MCF 10A (cell line): ENCODE data around the gene EPHB6. TPM values are rescaled to one million over a fixed set of nuclear protein-coding genes. Genes with fewer than 3 reads are reported as not detected.

ENCODE experiments used
- BruUV-seq: library from RNA; stranded (reverse); fragments of 400-500 nt; replicated peaks from 2 replicates; lab custom pipeline; 2021; lab: Mats Ljungman, UMichigan
- CTCF ChIA-PET: fragments of 300-600 bp; sonication (Branson Sonifier 250); formaldehyde crosslinking; extraction: SDS; loops from one replicate; lab custom pipeline; 2021; ENCODE audit warnings: antibody characterized with exemption, inconsistent platforms; lab: Yijun Ruan, JAX
- POLR2A ChIA-PET: fragments of 300-600, 350-650 bp; sonication (Branson Sonifier 250); formaldehyde crosslinking; extraction: SDS; loops from one replicate; lab custom pipeline; 2020; ENCODE audit warnings: antibody characterized with exemption, inconsistent platforms; lab: Yijun Ruan, JAX
- DNase-seq: peaks from one replicate; pipeline ENCODE4 v3.0.0-alpha.2; 2018; ENCODE audit not compliant: unreplicated experiment
- H3K27ac Mint-ChIP-seq: one replicate; pipeline ENCODE4 v1.8.0; 2022; ENCODE audit warnings: mild to moderate bottlenecking, low read depth, mixed read lengths; ENCODE audit not compliant: unreplicated experiment
- H3K27me3 Mint-ChIP-seq: one replicate; pipeline ENCODE4 v1.8.0; 2022; ENCODE audit warnings: mixed read lengths; ENCODE audit not compliant: insufficient read depth, unreplicated experiment
- H3K36me3 Mint-ChIP-seq: one replicate; pipeline ENCODE4 v1.8.0; 2022; ENCODE audit warnings: mild to moderate bottlenecking, moderate library complexity, mixed read lengths; ENCODE audit not compliant: insufficient read depth, unreplicated experiment
- H3K4me1 Mint-ChIP-seq: one replicate; pipeline ENCODE4 v1.8.0; 2022; ENCODE audit warnings: mixed read lengths; ENCODE audit not compliant: insufficient read depth, unreplicated experiment
- H3K4me3 Mint-ChIP-seq: one replicate; pipeline ENCODE4 v1.8.0; 2022; ENCODE audit warnings: mild to moderate bottlenecking, moderate library complexity, mixed read lengths; ENCODE audit not compliant: unreplicated experiment
- H3K9me3 Mint-ChIP-seq: one replicate; pipeline ENCODE4 v1.8.0; 2022; ENCODE audit warnings: mixed read lengths; ENCODE audit not compliant: unreplicated experiment
- intact Hi-C: fragments of 100-400 bp; cut with micrococcal nuclease; formaldehyde crosslinking; loops from 2 replicates; pipeline ENCODE4 v1.14.1; 2022
- total RNA-seq: library from RNA; stranded (reverse); gene quantifications from 2 replicates; pipeline ENCODE4 v1.2.3, GENCODE V29; 2022
- TF ChIP-seq, protein P1 (sequence below): fragments of 200-600 bp; IDR thresholded peaks from one replicate; pipeline ENCODE4 v1.8.0; 2022; ENCODE audit warnings: antibody characterized with exemption, mild to moderate bottlenecking; ENCODE audit not compliant: unreplicated experiment

EPHB6 gene
- total RNA-seq, 1 experiment from 2014 or later = 1.4 TPM

- no peak overlapping the region for H3K27ac Mint-ChIP-seq
- intact Hi-C loops = no loop called here
- ChIA-PET CTCF (interaction anchor here (0.9 to 4.0 kb wide), 6 partner anchors 9 to 383 kb away, joined by 5 to 66 read pairs (median 8); no protein-coding TSS in a partner anchor), POLR2A (interaction anchor here (1.2 kb wide), 1 partner anchor 9 kb away, joined by 7 read pairs; no protein-coding TSS in a partner anchor)
- peak; percentile 68 for DNase-seq
- TF ChIP-seq, protein P1, sequence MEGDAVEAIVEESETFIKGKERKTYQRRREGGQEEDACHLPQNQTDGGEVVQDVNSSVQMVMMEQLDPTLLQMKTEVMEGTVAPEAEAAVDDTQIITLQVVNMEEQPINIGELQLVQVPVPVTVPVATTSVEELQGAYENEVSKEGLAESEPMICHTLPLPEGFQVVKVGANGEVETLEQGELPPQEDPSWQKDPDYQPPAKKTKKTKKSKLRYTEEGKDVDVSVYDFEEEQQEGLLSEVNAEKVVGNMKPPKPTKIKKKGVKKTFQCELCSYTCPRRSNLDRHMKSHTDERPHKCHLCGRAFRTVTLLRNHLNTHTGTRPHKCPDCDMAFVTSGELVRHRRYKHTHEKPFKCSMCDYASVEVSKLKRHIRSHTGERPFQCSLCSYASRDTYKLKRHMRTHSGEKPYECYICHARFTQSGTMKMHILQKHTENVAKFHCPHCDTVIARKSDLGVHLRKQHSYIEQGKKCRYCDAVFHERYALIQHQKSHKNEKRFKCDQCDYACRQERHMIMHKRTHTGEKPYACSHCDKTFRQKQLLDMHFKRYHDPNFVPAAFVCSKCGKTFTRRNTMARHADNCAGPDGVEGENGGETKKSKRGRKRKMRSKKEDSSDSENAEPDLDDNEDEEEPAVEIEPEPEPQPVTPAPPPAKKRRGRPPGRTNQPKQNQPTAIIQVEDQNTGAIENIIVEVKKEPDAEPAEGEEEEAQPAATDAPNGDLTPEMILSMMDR = no peak
- H3K27me3 Mint-ChIP-seq = peaks cover 33% of the 10 kb centered on the region
- H3K36me3 Mint-ChIP-seq = no peaks in the 10 kb centered on the region
- no peak overlapping the region for H3K4me3 Mint-ChIP-seq
- peaks cover 35% of the 10 kb centered on the region for H3K4me1 Mint-ChIP-seq
- no peaks in the 10 kb centered on the region for H3K9me3 Mint-ChIP-seq
- BruUV-seq = no TSS peak
Measured at GRCh38 chr7:142856565-142857245, 1.8 kb downstream of the EPHB6 start.

DNA sequence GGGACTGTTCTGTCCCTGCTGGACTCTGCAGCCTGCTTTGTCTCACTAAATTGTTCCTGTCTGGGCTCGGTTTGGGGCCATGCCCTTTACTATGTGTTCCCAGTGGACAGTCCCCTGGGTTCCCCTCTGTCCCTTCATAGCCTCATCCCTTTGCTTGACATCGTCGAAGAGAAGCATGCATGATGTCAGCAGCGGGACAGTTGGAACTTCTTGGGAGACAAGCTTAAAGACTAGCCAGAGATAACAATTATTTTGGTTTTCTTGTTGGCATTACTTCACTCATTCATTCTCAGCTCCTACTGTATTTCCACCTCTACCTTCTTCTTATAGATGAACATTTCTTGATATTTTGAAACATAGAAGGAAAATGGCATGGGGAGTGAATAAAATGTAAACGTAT, 2.7 kb downstream of the EPHB6 start:
- Mint-ChIP-seq H3K27ac (no peak overlapping the region), H3K9me3 (no peaks in the 10 kb centered on the region), H3K4me3 (no peak overlapping the region), H3K36me3 (no peaks in the 10 kb centered on the region), H3K27me3 (peaks cover 33% of the 10 kb centered on the region), H3K4me1 (peaks cover 35% of the 10 kb centered on the region)
- no TSS peak for BruUV-seq
- CTCF ChIA-PET = interaction anchor here (0.6 to 3.1 kb wide), 7 partner anchors 9 to 358 kb away, joined by 3 to 20 read pairs (median 5); no protein-coding TSS in a partner anchor
- DNase-seq = no peak
- POLR2A ChIA-PET = interaction anchor here (0.6 kb wide), 1 partner anchor 18 kb away, joined by 3 read pairs; no protein-coding TSS in a partner anchor
- intact Hi-C loops = loop anchor here (2.0 kb wide), 1 partner anchor 321 kb away; no protein-coding TSS in a partner anchor
- TF ChIP-seq, protein P1 = no peak

DNA sequence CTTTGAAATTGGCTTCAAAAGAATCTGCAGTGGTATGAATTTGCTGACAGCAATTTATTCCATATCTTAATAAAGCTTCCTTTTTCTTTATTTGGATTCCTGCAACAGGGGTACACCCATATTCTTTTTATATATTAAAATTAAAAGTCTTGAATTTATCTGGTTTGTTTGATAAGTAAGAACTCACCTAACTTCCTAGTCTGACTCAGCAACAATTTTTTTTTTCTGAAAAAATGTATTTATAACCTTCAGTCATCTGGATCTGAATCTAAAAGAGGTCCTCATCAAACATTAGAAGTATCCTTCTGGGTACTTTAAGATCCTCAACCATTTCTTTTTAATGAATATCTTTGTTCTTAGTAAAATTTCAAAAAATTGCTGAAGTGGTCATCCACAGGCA, 4.5 kb downstream of the EPHB6 start:
- peaks cover 27% of the 10 kb centered on the region for H3K4me1 Mint-ChIP-seq
- no peaks in the 10 kb centered on the region for H3K9me3 Mint-ChIP-seq
- TF ChIP-seq, protein P1 = no peak
- POLR2A ChIA-PET = interaction anchor here (0.7 to 0.8 kb wide), 2 partner anchors 13 to 18 kb away, joined by 3 read pairs; no protein-coding TSS in a partner anchor
- no peak overlapping the region for H3K27ac Mint-ChIP-seq
- no peak overlapping the region for H3K4me3 Mint-ChIP-seq
- no TSS peak for BruUV-seq
- DNase-seq = no peak
- CTCF ChIA-PET = interaction anchor here (0.7 to 3.8 kb wide), 10 partner anchors 13 to 537 kb away, joined by 3 to 20 read pairs (median 3); no protein-coding TSS in a partner anchor
- peaks cover 44% of the 10 kb centered on the region for H3K27me3 Mint-ChIP-seq
- no peaks in the 10 kb centered on the region for H3K36me3 Mint-ChIP-seq
- intact Hi-C loops = loop anchor here (2.0 kb wide), 1 partner anchor 323 kb away; no protein-coding TSS in a partner anchor

DNA sequence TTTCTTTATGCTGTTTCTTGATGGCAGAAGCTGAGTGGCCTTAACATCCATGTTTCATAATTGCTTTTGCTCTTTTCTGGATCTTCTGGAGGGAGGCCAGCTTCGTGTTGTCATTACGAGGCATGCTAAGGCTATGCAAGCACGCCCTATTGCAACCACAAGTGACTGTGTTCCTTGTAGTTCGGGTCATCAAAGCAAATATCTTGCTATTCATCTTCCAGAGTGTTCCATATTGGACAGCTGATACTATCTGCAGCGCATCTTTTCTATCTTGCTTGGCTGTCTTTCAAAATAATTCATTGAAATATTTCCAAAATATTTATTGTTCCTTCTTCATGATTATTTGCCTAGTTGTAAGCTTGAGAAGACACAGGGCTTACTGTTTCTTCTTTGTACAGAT, 5.0 kb downstream of the EPHB6 start:
- H3K9me3 Mint-ChIP-seq = no peaks in the 10 kb centered on the region
- intact Hi-C loops = loop anchor here (2.0 kb wide), 1 partner anchor 323 kb away; no protein-coding TSS in a partner anchor
- CTCF ChIA-PET = interaction anchor here (0.7 to 3.8 kb wide), 8 partner anchors 13 to 355 kb away, joined by 3 to 20 read pairs (median 4); no protein-coding TSS in a partner anchor
- H3K4me1 Mint-ChIP-seq = peaks cover 26% of the 10 kb centered on the region
- H3K27me3 Mint-ChIP-seq = peaks cover 44% of the 10 kb centered on the region
- TF ChIP-seq, protein P1 = no peak
- no TSS peak for BruUV-seq
- no peak overlapping the region for H3K4me3 Mint-ChIP-seq
- H3K36me3 Mint-ChIP-seq = no peaks in the 10 kb centered on the region
- POLR2A ChIA-PET = interaction anchor here (0.7 to 0.8 kb wide), 2 partner anchors 13 to 17 kb away, joined by 3 read pairs; no protein-coding TSS in a partner anchor
- no peak overlapping the region for H3K27ac Mint-ChIP-seq
- peak; percentile 77 for DNase-seq
